Activated CD4-positive, alpha-beta T cell treated with anti-CD3 and anti-CD28 coated beads, Interleukin-2, amount 50 U/mL, for 24 hours (primary cell): ENCODE results near the gene IRAK4.
"Not testable (repeated sequence)": the region's sequence is repeated elsewhere in the genome, so short reads cannot be mapped to it uniquely, and the experiment has no call there.

Experiments
- DNase-seq, 2 donors: peaks; one replicate each; pipeline ENCODE4 v3.0.0-alpha.2; 2020; ENCODE audit warnings: low read depth in 1 of 2, low spot score in 1 of 2

The IRAK4 gene

DNA sequence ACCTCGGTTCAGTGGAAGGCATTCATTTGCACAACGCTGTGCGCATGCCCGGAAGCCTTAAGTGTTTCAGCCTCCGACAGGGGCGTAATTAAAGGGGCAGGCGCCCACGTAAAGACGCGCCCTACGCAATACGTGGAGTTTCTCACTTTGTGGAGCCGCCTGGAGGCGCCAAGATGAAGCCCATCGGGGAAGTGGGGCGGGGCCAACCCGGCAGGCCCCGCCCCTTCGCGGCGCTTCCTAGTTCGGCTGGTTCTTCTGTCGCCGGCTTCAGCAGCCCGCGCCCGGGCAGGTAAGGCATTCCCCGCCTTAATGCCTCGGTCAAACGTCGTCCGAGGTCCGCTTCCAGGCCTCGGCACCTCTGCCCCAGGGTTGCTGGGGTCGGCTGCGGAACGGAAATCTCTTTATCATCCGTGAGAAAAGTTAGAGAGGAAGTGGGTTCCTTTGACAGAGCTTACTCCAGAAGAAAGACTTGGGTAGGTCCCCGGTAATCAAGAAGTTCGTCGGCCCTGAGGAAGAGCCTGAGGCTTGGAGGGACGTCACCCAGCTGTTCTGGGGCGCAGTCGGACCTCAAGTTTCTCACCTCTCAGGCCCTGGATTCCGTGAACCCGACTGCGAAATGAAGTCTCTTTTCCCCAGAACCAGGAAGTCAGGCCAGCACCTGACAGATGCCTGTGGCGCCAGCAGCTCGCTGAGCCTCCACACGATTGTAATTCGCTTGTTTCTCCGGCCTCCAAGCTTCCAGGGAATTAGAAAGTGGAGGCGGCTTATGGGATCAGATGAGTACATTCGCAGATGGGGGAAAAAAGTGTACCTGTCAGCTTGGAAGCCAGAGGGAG, at the start of gene IRAK4, which contains the start of gene PUS7L:
IRAK4 (plus strand) TSS at position 224 of the 836 bp plus-strand sequence. CDS start 9,161 bp downstream, outside the sequence.
PUS7L (minus strand) TSS at position 63 of the 836 bp plus-strand sequence. CDS start 3,545 bp downstream, outside the sequence.
- DNase-seq = peak; percentile 87 to 94

DNA sequence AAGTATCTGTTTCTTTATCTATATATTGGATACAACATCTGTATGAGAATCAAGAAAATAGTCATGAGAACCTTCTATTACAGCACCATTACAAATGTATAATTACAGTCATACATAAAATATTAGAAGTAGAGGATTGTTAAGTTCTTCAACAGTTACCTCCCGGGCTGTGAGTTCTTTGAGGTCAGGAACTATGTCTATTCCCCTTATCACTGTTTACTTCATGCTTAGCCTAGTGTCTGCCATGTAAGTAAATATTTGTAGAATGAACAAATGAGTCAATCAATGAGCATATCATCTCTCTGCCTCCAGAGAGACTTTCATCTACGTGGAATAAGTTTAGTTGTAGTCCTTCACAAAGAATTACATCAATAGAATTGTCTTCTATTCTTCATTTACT, 47.4 kb upstream of the IRAK4 start:
- DNase-seq = no peak

DNA sequence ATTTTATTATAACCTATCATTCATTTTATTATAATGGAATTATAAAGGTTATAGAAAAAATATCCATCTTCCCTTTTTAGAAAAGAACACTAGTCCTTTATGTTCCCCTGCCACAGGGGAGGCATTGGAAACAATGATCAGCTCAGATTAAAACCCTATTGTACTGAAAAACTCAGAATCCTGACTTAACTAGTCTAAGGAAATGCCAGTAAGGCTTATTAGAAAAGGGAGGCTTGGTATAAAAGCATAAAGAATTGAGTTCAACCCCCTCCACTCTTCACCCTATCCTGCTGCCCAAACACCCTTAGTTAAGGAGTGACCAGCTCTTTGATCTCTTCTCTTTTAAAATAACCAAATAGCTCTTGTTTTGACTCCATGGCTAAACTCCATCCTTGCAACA, 36.1 kb upstream of the IRAK4 start:
- DNase-seq = no peak

DNA sequence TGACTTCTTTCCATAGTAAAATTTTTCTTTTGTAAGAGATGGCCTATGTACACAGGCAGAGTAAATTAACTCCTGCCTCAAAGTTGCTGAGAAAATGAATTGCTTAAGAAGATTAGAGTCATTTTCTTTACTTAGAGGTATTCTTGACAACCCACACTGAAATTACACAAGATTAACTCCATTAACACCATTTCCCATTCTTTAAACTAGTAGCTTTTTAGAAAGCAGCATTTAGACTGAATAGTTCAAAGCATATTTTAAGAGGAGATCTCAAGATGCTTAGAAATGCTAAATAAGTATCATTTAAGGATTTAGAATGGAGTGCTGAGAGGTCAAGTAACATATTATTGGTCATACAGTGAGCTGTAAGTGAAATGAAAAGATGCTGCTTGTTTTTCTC, 35.6 kb upstream of the IRAK4 start:
- no peak for DNase-seq

DNA sequence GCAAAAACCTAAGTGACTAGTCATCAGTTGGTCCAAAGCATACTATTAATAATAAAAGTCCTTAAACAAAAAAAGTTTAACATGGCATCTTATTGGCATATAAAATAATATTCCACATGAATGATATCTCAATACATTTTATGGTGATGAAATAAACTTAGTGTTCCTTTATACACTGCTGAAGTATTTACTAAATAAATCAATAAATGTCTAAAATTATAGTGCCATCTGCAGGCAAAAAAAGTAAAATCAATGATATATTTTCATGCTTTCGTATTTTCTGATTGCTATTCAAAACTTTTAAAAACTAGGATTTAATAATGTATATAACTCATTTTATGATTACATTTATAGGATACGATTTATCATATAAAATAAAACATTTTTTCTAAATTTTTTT, 30.6 kb upstream of the IRAK4 start:
- no peak for DNase-seq

DNA sequence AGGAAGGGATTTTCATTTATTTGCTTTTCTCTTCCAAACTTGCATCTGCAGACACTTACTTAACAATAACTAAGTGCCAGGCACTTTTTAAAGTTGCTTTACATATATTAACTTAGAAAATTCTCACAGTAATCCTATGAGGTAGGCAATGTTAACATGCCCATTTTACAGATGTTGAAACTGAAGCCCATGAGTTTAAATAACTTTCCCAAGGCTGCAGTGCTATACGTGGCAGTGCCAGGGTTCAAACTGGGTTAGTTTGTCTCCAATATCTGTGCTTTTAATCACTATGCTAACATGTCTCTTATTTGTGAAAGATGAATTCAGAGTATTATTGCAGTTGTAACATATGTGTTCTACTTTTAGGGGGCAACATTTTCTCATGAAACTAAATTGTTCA, 30.1 kb upstream of the IRAK4 start:
- DNase-seq = no peak

DNA sequence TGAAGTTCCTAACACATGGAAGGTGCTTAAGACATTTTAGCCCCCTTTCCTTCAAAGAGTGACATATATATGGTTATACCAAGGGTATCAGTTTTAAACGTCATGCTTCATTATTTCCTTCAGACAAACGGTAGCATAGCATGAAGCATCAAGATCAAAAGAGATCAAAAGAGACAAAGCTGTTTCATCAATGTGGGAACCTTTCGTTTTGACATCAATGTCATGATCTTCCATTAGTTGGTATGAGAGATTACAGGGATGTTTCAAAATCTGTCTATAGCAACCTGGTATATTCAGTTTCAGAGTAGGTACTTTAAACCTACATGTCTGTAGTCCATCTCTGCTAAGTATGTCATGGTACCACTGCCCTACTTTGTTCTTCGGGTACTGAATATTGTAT, 28.5 kb upstream of the IRAK4 start:
- DNase-seq = no peak

DNA sequence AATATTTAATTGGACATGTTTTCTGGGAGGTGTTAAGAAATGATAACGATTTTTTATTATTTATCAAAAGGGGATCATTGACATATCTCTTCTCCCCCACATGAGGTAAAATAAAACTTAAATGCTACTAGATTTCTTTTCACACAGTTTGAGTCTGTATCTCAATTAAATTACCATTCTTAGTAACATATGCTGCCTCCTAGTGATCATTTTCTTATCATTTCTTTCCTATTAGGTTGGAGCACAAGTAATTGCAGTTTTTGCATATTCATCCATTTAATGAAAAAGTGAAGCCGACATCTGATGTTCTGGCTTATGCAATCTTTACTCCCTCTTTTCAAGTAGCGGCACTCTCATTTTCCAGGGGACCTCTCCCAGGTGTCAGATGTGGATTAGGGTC, 25.1 kb upstream of the IRAK4 start:
- no peak for DNase-seq

DNA sequence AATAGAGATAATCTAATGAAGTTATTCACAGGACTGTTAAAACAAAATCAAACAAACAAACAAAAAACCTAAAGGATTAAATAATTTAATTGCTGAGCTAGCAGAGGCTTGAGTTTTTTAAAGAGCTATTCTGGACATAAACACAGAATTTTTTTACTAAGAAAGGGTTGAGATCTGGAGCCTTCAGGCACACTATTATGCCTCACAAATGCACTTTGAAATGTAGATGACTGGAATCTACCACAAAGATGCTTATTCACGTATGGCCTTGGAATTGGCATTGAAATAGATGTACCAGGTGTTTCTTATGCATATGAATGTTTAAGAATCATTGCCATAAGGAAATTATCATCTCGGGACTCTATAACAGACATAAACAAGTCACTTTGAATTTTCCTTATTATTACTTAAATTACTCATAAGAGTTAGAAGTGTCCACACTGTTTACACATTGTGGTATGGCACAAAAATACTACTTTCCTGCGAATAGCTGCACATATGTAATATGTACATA, 21.8 kb upstream of the IRAK4 start:
- no peak for DNase-seq

DNA sequence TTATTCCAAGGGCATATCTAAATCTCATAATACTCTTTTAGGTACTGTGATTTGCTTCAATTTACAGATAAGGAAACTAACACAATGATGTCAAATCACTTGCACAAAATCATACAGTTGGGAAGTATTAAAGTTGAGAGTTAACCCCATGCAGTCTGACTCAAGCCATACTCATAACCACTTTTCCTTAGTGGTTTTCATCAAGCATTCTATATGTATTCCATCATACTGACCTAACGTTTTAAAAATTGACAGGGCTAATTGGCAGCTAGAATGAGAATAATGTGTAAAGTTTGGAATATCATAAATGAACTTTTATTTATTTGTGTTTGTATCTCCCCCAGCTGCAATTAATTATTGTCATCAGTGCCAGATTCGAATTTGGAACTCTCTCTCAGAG, 21.1 kb upstream of the IRAK4 start:
- DNase-seq = no peak

DNA sequence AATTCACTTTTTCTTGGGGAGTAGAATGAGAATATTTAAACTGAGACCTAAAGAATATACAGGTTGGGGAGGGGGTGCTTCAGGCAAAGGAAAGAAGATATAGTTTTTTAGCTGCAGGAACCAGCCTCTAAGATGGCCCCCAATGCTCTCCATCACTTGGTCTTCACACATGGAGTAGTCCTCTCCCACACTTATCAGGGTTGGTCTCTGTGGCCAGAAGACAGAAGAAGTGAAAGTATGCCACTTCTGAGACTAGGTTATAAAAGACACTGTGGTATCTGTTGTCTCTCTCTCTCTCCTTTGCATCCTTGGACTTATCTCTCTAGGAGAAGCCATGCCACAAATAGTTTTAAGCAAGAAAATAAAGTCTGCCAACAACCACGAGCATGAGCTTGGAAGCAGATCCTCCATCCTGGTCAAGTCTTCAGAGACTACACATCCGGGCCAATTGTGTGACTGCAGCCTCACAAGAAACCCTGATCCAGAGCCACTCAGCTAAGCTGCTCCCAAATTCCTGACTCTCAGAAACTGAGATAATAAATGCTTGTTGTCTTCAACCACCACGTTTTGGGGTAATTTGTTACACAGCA, 18.1 kb upstream of the IRAK4 start:
- no peak for DNase-seq

DNA sequence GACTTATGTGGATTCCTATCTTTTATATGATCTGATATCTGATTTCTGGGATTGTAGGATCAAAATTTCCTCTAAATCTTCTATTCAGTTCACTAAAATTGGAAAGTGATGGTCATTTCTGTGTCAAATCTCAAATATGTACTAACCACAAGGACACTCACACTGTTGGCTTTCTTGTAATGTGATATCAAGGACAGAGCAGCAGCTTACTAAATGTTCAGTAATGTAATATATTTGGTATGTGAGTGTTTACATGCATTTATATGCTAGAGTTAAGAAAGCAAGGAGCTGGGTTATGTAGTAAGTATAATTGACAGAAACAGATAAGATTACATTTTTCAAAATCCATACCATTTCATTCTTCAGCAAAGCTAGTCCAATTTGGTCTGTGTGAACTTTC, 16.6 kb upstream of the IRAK4 start:
- no peak for DNase-seq

DNA sequence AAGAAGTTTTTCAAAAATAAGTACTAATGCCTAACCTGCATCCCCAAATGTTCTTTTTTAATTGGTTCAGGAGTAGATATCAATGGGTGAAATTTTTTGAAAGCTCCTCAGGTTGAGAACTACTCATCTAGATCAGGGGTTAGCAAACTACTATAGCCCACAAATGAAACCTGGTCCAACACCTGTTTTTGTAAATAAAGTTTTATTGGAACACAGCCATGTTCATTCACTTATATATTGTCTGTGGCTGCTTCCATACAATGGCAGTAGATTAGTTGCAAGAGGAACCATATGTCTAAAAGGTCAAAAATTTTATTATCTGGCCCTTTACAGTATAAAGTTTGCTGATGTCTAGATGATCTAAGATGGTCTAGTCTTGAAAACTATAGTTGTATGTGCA, 13.9 kb upstream of the IRAK4 start:
- no peak for DNase-seq

DNA sequence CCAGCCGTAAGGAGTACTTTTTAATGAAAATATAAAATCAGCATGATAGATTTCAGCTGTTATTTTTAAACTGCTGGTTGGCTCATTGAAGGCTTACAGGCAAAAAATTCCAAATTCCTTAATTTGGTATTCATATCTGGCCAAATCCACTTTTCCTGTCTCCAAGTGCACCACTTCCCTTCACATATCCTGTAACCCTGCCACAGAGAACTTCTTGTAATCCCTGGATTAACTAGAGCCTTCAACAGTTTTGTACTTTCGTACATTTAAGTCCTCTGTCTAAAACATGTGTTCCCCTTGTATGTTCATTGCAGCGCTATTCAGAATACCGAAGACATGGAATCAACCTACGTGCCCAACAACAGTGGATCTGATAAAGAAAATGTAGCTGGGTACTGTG, 9.7 kb upstream of the IRAK4 start:
- no peak for DNase-seq

DNA sequence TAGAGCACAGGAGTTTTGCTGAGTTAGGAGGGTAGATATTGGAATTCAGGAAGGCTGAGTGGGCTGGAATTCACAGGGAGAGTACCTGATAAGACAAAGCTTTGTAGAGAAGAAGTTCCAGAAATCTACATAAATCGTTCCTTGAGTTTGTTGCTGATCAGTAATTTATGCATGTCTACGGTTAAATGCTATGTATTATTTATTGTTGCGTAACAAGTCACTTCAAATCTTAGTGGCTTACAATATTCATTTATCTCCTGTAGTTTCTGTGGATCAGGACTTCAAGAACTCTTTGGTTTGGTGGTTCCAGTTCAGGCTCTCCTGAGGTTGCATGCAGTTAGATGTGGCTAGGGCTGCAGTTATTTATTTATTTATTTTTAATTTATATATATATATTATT, 7.9 kb upstream of the IRAK4 start:
- no peak for DNase-seq

DNA sequence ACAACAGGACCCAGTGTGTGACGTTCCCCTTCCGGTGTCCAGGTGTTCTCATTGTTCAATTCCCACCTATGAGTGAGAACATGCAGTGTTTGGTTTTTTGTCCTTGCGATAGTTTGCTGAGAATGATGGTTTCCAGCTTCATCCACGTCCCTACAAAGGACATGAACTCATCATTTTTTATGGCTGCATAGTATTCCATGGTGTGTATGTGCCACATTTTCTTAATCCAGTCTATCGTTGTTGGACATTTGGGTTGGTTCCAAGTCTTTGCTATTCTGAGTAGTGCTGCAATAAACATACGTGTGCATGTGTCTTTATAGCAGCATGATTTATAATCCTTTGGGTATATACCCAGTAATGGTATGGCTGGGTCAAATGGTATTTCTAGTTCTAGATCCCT, 7.4 kb upstream of the IRAK4 start:
- not testable (repeated sequence) for DNase-seq

DNA sequence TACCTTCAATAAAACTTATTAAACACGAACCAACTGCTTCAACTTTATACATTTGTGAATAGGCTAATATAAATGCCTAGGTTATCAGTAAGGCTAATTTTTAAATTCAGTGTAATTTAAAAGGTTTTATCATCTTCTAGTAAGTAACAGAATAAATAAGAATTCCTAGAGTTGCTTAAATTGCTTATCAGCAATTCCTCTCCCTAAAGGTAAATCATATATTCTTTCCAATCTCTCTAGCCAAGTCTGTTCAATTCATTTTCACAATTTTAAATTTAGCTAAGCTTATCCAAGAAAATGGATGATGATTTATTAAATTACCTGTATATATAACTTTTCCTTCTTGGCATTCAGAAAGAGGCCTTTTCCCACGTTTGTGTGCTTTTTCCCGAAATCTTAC, 4.7 kb upstream of the IRAK4 start:
- DNase-seq = no peak

DNA sequence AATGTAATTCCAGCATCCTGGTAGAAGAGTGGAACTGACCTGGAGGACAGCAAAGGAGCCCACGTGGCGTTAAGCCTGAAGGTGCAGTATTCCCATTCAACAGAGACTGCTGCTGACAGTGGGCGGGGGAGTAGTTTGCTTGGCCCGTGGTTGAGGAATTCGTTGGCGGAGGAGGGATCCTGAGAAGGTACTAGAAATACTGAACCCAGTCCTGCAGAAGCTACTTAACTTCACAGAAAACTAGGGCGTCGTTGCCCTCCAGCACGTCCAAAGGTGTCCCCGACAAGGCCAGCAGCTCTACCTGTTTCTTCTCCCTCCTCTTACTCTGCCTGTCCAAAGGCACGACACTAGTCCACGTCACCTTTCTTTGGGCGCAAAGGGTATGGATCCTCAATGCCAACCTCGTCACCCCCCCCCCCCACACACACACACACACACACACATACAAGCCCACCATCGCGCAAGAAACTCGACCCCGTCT, 464 bp upstream of the IRAK4 start:
- peak in 1 of 2 donors; percentile 7 for DNase-seq

DNA sequence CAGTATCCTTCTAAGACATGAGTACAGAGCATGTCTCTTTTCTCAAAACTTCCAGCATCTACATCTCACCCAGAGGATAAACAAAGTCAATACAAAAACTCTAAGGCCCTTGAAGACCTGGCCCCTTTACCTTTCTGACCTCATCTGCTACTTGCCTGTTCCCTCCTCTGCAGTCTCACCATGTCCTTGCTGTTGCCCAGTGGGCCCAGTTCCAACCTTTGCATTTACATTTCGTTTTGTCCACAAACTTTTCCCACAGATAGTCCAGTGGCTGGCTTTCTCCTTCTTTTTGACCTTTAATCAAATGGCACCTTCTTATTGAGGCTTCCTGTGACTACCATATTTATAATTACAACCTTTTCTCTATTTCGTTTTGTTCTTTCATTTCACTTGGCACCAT, 1.6 kb downstream of the IRAK4 start:
- DNase-seq = no peak

DNA sequence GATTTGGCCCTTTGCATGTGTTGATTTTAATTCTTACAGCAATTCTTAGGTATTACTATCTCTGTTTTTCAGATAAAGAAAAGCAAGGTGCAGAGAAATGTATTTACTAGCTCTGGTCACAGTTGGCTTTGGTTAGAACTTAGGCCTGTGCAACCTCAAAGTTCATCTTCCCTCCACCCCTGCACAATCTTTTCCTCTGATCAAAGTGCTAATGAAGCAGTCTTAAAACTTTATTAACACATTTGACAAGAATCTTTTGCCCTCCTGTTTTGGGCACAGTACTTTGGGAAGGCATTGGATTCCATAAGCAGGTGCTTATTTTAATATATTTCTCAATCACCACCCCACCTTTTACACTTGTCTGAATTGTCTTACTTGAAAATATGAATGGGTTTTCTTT, 2.7 kb downstream of the IRAK4 start:
- no peak for DNase-seq

DNA sequence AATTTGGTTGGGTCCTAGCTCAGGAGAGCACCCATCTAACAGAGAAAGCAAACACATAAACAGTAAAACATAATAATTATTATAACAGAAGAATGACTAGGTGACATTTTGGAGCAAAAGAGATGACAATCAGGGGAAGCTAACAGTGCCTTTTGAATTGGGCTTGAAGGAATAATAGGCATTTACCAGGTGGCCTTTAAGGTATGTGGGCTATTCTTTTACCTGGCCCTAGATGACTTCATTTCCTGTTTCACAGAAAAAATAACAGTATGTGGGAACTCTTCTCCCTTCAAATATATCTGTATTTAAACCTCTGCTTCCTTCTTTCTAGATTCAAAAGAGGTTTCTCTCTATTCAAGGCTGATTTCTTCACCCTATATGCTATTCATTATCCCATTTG, 3.8 kb downstream of the IRAK4 start:
- no peak for DNase-seq

DNA sequence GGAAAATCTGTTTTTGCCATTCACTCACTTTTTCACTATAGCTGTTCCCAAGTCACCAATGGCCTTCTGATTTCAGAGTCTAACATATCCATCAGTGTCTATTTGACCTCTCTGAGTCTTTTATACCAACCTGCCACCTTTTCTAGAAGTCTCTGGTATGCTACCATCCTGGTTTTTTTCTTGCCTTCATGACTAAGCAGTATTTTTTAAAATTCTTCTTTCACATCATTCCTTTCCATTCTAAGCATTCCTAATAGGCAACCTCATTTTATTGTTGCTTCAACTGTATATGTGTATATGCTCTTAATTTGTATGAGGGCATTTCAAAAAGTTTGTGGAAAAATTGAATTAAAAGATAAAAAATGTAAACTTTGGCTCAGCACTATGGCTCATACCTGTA, 5.0 kb downstream of the IRAK4 start:
- DNase-seq = no peak
